Upper lobe of left lung (tissue), 4 donors: ENCODE results near the gene LHB.
"Not testable (repeated sequence)": the region's sequence is repeated elsewhere in the genome, so short reads cannot be mapped to it uniquely, and the experiment has no call there.

ENCODE experiments used
- CTCF ChIP-seq, 6 experiments: fragments of 450-650 bp in 4 of 6; fragments of 200-600 bp in 2 of 6; sonication (generic) in 2 of 6; IDR thresholded peaks; one replicate each; pipeline ENCODE4 v1.5.1; 2016 to 2019; ENCODE audit warnings: antibody characterized with exemption in 6 of 6
- POLR2A ChIP-seq, 4 donors: fragments of 450-650 bp; IDR thresholded peaks; one replicate each; pipeline ENCODE4 v1.5.1; 2016 to 2017; ENCODE audit warnings: antibody characterized with exemption in 4 of 4, mild to moderate bottlenecking in 2 of 4
- POLR2AphosphoS5 ChIP-seq, 2 donors: sonication (generic); formaldehyde crosslinking; IDR thresholded peaks; one replicate each; pipeline ENCODE4 v1.5.1; 2017; ENCODE audit warnings: antibody characterized with exemption in 2 of 2

GRCh38 chr19:49043548-49043947, 26.7 kb upstream of the LHB start, which contains the start of gene CGB5:
- TF ChIP-seq CTCF, POLR2AphosphoS5, POLR2A (IDR thresholded peaks at IDR 0.05): not testable (repeated sequence)
